Measurements from ENCODE around the gene VAV1.
"Not testable (repeated sequence)": the region's sequence is repeated elsewhere in the genome, so short reads cannot be mapped to it uniquely, and the experiment has no call there.

The VAV1 gene

DNA sequence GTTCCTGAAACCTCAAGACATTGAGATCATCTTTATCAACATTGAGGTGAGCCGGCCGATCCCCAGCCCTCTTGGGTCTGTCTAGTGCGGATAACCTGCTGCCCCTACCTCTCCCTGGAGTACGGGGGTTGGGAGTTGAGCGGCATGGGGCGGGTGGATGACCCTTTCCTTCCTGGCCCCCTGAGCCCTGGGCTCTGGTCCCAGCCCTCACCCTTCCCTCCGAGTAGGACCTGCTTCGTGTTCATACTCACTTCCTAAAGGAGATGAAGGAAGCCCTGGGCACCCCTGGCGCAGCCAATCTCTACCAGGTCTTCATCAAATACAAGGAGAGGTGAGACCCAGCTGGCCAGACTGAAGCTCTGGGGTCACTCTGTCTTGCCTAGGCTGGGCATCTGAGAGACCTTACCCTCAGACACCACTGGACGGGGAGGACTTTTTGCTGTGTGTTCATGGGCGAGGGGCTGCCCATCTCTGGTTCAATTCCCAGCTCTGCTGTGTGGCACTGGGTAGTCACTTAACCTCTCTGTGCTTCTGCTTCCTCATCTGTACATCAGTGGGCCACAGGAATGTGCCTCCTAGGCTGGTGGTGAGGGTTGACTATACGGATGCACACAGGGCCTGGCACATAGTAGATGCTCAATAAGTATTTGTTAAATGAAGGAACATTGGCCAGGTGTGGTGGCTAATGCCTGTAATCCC is 52.7 kb downstream of the VAV1 start:
- no peak for DNase-seq

GRCh38 chr19:6826281-6826920 is 53.9 kb downstream of the VAV1 start:
- DNase-seq, result no peak

DNA sequence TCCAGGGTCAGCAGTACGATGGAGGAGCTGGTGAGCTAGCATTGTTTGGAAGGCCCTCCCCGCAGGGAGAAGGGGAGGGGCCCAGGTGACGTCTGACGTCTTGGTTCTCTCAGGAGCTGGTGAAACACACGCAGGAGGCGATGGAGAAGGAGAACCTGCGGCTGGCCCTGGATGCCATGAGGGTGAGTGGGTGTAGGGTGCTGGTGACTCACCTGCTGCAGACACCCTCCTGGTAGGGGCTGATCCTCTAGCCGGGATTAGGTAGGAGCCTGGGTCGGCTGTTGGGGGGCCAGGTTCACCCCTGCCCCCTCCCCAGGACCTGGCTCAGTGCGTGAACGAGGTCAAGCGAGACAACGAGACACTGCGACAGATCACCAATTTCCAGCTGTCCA is 55.8 kb downstream of the VAV1 start:
- no peak for DNase-seq

GRCh38 chr19:6828698-6829633 is 56.5 kb downstream of the VAV1 start:
- no peak for DNase-seq

- DNase-seq, result not testable (repeated sequence)
Observed at GRCh38 chr19:6829829-6830228, 57.3 kb downstream of the VAV1 start.

- DNase-seq, result not testable (repeated sequence)
Observed at GRCh38 chr19:6831084-6831483, 58.6 kb downstream of the VAV1 start.

DNA sequence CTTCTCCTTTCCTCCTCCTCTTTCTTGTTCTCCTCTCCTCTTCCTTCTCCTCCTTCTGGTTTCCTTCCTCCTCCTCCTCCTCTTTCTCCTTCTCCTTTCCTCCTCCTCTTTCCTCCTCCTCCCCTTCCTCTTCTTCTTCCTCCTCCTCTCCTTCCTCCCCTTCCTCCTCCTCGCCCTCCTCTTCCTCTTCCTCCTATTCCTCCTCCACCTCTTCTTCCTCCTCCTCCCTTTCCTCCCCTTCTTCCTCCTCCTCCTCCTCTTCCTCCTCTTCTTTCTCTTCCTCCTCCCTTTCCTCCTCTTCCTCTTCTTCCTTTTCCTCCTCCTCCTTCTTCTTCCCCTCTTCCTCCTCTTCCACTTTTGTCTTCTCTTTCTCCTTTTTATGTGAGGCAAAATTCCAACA is 59.9 kb downstream of the VAV1 start:
- no peak for DNase-seq

- no peak for DNase-seq
Observed at GRCh38 chr19:6833166-6833790, 60.8 kb downstream of the VAV1 start.

DNA sequence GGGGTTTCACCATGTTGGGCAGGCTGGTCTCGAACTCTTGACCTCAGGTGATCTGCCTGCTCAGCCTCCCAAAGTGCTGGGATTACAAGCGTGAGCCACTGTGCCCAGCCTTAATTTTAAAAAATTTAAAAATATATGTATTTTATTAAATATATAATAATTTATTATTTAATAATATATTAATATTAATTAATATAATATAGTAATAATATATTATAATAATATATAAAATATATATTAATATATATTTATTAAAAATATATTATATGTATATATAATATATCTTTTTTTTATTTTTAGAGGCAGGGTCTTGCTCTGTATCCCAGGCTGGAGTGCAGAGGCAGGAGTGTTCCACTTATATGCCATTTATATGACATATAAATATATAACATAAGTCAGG is 61.9 kb downstream of the VAV1 start:
- DNase-seq, result no peak

DNA sequence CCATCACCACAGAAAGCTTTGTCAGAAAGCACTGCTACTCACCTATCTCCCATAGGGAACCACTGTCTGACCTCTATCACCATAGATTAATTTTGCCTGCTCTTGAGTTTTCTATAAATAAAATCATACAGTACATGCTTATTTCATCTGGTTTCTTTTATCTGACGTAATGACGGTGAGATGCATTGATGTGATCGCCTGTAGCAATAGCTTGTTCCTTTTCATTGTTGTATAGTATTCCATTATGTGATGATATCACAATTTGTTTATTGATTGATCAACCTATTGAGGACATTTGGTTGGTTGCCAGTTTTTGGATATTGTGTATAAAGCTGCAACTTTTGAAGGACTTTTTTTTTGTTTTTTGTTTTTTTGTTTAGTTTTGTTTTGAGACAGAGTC is 63.0 kb downstream of the VAV1 start:
- DNase-seq, result no peak

- no peak for DNase-seq
Observed at GRCh38 chr19:6837525-6837924, 65.0 kb downstream of the VAV1 start.

DNA sequence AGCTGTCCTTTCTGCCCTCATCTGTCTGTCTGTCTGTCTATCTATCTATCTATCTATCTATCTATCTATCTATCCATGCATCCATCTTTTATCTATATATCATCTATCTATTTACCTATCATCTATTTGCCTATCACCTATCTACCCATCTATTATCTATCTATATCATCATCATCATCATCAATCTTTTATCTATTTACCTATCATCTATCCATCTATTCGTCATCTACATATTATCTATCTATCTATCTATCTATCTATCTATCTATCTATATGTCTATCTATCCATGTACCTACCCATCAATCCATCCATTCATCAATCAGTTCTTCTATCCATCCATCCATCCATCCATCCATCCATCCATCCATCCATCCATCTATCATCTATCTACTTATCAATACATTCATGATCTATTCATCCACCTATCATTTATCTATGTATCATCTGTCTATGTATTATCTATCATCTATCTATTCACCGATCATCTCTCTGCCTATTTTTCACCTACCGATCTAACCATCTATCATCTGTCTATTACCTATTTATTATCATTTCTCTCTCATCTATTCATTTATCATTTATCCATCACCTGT is 65.7 kb downstream of the VAV1 start:
- no peak for DNase-seq

- DNase-seq, result no peak
Observed at GRCh38 chr19:6842871-6843607, 70.5 kb downstream of the VAV1 start.

DNA sequence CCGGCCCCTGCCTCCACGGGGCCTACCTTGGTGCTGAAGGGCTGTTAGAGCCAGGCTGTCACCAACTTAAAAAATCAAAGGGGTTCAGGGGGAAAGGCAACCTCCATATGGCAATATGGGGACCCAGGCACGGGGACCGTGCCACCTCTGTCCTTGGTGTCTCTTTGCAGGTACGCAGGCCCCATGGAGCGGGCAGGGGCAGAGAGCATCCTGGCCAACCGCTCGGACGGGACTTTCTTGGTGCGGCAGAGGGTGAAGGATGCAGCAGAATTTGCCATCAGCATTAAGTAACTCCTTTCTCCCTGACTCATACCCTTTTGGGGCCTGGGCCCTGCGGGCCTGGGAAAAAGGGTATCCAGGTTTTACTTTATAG is 75.3 kb downstream of the VAV1 start:
- no peak for DNase-seq

DNA sequence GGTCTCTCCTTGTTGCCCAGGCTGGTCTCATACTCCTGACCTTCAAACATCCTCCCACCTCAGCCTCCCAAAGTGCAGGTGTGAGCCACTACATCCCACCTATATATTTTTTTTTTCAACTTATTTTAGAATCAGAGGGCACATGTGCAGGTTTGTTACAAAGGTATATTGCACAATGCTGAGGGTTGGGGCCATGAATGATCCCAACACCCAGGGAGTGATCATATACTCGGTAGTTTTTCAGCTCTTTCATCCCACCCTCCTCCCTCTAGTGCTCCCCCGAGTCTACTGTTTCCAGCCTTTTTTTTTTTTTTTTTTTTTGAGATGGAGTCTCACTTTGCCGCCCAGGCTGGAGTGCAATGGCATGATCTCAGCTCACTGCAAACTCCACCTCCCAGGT is 76.5 kb downstream of the VAV1 start:
- no peak for DNase-seq

DNA sequence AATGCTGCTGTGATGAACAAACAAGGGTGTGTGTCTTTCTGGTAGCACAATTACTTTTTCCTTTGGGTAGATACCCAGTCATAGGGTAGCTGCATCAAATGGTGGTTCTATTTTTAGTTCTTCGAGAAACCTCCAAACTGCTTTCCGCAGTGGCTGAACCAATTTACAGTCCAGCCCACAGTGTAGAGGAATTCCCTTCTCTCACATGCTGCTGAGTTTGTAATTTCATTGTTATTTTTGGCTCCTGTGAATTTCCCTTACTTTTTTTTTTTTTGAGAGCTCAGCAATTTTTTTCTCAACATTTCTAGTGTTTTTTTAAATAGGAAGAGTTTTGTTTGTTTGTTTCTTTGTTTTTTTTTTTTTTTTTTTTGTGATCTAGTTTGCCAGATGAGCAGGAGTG is 77.4 kb downstream of the VAV1 start:
- no peak for DNase-seq

- no peak for DNase-seq
Observed at GRCh38 chr19:6851359-6851758, 78.9 kb downstream of the VAV1 start.

GRCh38 chr19:6852001-6852400 is 79.5 kb downstream of the VAV1 start:
- DNase-seq, result no peak

- no peak for DNase-seq
Observed at GRCh38 chr19:6853868-6854267, 81.4 kb downstream of the VAV1 start.

GRCh38 chr19:6854758-6855157 is 82.2 kb downstream of the VAV1 start:
- no peak for DNase-seq

DNA sequence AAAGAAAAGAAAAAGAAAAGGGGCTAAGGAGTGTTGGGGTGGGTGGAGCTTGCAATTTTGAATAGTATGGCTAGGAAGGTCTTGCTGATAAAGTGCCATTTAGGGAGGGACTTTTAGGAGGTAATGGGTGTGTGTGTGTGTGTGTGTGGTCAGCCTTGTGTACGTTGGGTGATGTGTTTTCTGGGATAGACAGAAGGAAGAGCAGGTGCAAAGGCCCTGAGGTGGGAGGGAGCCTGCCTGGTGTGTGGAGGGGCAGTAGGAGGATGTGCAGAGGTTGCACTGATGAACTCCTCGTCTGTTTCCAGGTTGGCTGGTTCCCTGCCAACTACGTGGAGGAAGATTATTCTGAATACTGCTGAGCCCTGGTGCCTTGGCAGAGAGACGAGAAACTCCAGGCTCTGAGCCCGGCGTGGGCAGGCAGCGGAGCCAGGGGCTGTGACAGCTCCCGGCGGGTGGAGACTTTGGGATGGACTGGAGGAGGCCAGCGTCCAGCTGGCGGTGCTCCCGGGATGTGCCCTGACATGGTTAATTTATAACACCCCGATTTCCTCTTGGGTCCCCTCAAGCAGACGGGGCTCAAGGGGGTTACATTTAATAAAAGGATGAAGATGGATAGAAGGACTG is 84.4 kb downstream of the VAV1 start:
- DNase-seq, result no peak
